HepG2 (cell line): ENCODE data around the gene PLD3. TPM values are rescaled to one million over a fixed set of nuclear protein-coding genes. Genes with fewer than 3 reads are reported as not detected.

Experiments used
- ARID4A ChIP-seq: sonication (generic); formaldehyde crosslinking; IDR thresholded peaks from 2 replicates; pipeline ENCODE4 v1.5.0; 2020; ENCODE audit warnings: mild to moderate bottlenecking, missing genetic modification reagents, borderline replicate concordance
- CREBL2 ChIP-seq: sonication (generic); formaldehyde crosslinking; IDR thresholded peaks from 2 replicates; pipeline ENCODE4 v1.8.1; 2023; ENCODE audit warnings: missing genetic modification reagents, mild to moderate bottlenecking, borderline replicate concordance
- PATZ1 ChIP-seq: sonication (generic); formaldehyde crosslinking; IDR thresholded peaks from 2 replicates; pipeline ENCODE4 v1.4.0; 2020; ENCODE audit warnings: missing genetic modification reagents
- RAD21 ChIP-seq: fragments of 450-650 bp; formaldehyde crosslinking; IDR thresholded peaks from 2 replicates; pipeline ENCODE4 v1.5.0; 2020; ENCODE audit warnings: mild to moderate bottlenecking
- RAD51 ChIP-seq: fragments of 450-650 bp; IDR thresholded peaks from 2 replicates; pipeline ENCODE4 v1.6.1; 2016; ENCODE audit warnings: borderline replicate concordance
- RBAK ChIP-seq: sonication (generic); formaldehyde crosslinking; IDR thresholded peaks from 2 replicates; pipeline ENCODE4 v1.5.1; 2020; ENCODE audit warnings: mild to moderate bottlenecking, missing genetic modification reagents
- TFE3 ChIP-seq: IDR thresholded peaks from 2 replicates; pipeline ENCODE4 v1.6.1; 2016
- ZNF274 ChIP-seq: sonication (generic); formaldehyde crosslinking; IDR thresholded peaks from 2 replicates; pipeline ENCODE4 v1.5.1; 2020; ENCODE audit warnings: mild to moderate bottlenecking, missing genetic modification reagents
- polyA plus RNA-seq, 8 experiments: library from polyadenylated mRNA; depleted of rRNA in 3 of 8; stranded (reverse) in 7 of 8; unstranded in 1 of 8; fragments of >200 nt; fragmentation: Illumina TruSeq in 4 of 8; extraction: Trizol in 4 of 8; gene quantifications; 2 replicates each; pipeline versions ENCODE4 v1.2.1 to v1.2.3, GENCODE V29; 2011 to 2016; ENCODE audit warnings: low read depth in 4 of 8, missing spikeins in 1 of 8, mixed read lengths in 1 of 8; ENCODE audit not compliant: insufficient read depth in 1 of 8
- total RNA-seq, 5 experiments: library from RNA; depleted of rRNA; stranded (reverse); fragments of >200 nt; fragmentation: Illumina TruSeq; extraction: Trizol; gene quantifications; 2 replicates each; pipeline ENCODE4 v1.2.3, GENCODE V29; 2016; ENCODE audit warnings: low read depth in 1 of 5

PLD3 gene
- total and polyA plus RNA-seq, 2 of the 13 experiments (the other 11 are each of a cell fraction or from before 2014, with no cell fraction given) = 45.7 to 164 TPM

- TF ChIP-seq TFE3 (CRISPR knock-in tag) (peak; percentile 39; the same call in 1 of the 2 replicates), CREBL2 (CRISPR knock-in tag) (no peak), RAD51 (no peak), ARID4A (CRISPR knock-in tag) (peak; percentile 28; the same call in 1 of the 2 replicates), RAD21 (no peak), ZNF274 (CRISPR knock-in tag) (no peak), PATZ1 (CRISPR knock-in tag) (no peak), RBAK (CRISPR knock-in tag) (no peak)
Measured at GRCh38 chr19:40416918-40417642, 68.6 kb downstream of the PLD3 start (continued).
